ENCODE data around the gene ERCC6L2. TPM values are rescaled to one million over a fixed set of nuclear protein-coding genes. Genes with fewer than 3 reads are reported as not detected.
A peak's percentile ranks its signal among the peaks of the same experiment; 100 is the strongest.

Gene ERCC6L2, protein sequence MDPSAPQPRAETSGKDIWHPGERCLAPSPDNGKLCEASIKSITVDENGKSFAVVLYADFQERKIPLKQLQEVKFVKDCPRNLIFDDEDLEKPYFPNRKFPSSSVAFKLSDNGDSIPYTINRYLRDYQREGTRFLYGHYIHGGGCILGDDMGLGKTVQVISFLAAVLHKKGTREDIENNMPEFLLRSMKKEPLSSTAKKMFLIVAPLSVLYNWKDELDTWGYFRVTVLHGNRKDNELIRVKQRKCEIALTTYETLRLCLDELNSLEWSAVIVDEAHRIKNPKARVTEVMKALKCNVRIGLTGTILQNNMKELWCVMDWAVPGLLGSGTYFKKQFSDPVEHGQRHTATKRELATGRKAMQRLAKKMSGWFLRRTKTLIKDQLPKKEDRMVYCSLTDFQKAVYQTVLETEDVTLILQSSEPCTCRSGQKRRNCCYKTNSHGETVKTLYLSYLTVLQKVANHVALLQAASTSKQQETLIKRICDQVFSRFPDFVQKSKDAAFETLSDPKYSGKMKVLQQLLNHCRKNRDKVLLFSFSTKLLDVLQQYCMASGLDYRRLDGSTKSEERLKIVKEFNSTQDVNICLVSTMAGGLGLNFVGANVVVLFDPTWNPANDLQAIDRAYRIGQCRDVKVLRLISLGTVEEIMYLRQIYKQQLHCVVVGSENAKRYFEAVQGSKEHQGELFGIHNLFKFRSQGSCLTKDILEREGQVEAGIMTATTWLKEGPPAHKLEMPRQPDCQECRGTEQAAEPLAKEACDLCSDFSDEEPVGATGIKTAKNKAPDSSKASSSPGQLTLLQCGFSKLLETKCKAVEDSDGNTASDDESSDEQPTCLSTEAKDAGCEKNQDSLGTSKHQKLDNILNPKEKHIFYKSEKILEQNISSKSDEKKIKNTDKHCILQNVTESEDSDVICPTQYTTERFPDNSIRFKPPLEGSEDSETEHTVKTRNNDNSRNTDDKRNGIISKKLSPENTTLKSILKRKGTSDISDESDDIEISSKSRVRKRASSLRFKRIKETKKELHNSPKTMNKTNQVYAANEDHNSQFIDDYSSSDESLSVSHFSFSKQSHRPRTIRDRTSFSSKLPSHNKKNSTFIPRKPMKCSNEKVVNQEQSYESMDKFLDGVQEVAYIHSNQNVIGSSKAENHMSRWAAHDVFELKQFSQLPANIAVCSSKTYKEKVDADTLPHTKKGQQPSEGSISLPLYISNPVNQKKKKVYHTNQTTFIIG (N-terminal part only)
- 26.6 and 62.7 TPM in 2 replicates for total RNA-seq (2014; rRNA removed; shearing (Covaris generic))

DNA sequence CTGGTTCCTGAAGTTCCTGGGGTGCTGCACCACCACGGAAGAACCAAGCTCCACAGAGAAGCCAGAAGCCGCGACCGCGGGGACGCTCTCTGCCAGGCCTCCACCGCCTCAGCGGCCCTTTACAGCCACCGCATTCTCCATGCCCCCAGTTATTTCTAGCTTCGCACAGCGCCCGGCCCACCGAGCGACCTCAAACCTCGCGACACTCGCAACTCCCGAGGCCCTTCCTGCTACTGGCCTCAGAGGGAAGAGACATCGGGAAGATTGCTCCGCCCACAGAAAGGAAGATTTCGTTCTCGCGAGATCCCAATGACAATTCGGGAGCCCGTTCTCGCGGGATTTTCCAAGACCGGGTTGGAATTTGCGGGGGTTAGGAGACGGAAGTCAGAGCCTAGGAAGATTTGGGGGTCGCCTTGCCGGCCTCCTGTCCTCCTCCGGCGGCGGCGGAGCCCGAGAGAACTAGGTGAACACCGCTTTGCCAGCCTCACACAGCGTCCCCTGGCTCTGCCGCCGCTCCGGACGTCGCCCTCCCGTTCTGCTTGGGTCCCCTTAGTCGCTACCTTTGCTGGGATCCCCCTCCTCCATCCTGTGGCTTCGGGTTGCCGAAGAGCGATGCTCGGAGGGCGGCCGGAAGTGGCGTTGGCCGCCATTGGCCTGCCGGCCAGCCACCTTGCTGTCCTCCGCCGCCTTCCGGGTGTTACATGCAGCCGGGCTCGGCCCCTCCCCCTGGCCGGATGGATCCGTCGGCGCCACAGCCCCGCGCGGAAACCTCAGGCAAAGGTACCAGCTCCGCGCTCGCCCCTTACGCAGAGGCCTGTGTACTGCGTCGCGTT, at the start of gene ERCC6L2:
ERCC6L2 (plus strand) TSS at position 387 of the 833 bp plus-strand sequence; CDS start at position 735, 348 bp downstream.
- in situ Hi-C loops (cut with HindIII; ENCODE audit: low sequenced_read_pairs): no loop called here
- peak; percentile 98 for DNase-seq (ENCODE audit: low spot score)

- in situ Hi-C loops (cut with HindIII; ENCODE audit: low sequenced_read_pairs): no loop called here
- no peak for DNase-seq (ENCODE audit: low spot score)
Measured at GRCh38 chr9:95826183-95826838, 49.2 kb upstream of the ERCC6L2 start.

DNA sequence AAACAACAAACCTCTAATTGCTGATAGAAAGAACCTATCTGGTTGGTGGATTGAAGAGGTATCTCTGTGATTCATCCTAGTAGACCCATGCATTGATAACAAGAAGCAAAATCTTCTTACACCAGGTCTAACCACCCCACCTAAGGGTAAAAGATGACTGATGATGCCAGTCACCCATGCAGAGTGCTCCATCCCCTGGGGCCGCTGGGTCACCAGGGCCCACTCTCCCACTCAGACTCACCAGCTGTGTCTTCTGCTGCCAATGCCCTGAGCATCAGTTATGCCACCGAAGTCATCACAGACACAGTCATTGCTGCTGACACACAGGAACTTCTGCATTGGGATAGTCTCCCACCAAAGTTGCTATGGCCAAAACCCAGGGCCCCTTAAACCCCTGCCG, 44.7 kb upstream of the ERCC6L2 start:
- DNase-seq (ENCODE audit: low spot score): no peak
- in situ Hi-C loops (cut with HindIII; ENCODE audit: low sequenced_read_pairs): no loop called here

GRCh38 chr9:95831810-95832209, 43.7 kb upstream of the ERCC6L2 start:
- in situ Hi-C loops (cut with HindIII; ENCODE audit: low sequenced_read_pairs): no loop called here
- DNase-seq (ENCODE audit: low spot score): no peak

DNA sequence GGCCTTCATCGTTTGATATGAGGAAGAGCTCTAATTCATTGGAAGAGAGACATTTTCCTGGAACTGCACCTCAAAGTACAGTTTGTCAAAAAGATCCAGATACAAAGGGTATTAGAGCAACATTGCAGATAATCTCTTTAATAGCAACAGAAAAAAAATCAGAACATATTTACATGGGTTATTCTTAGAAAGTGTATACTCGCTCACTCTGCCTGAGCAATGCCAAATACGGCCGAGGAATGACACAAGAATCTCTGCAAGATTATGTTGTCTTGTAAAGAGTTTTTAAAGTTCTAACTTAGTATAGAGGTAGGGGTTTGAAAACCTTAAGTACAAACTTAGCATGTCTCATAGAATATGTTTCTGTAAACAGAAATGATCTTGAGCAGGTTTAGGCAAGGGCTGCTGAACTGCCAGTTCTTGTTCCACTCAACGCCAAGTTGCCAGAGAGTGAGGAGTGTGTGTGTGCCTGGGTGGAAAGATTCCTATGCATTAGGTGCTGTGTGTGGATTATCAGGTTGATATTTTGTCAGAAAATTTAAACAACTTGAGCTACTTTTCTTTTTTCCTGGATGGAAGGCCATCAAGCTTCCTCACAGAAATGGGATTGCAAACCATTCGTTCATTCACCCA, 41.8 kb upstream of the ERCC6L2 start:
- in situ Hi-C loops (cut with HindIII; ENCODE audit: low sequenced_read_pairs): no loop called here
- DNase-seq (ENCODE audit: low spot score): no peak

DNA sequence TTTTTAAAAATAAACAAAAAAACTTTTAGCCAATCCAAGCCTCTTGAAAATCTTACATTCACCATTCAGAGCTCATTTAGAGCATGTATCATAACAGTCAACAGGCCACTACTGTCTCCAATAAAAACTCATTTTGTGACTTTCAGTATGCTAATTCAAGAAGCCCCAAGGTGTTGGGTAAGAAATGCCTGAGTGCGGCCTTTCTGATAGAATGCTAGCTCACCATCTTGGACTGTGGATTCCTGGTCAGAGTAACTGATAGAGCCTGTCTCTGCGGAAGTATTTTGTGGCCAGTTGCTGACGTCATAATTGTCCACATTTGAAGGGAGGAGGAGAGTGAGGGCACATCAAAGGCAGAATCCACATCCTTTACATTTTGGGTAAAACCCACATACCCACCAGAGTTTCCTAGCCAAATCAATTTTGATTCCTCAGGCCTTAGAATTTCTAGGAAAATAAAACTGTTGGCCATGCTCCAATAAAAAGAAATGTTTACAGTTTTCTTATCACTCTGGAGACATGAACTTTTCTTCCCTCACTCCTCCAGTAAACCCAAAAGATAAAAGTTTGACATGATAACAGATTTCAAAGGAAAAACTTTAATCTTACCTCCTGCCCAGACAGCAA, 41.1 kb upstream of the ERCC6L2 start:
- no peak for DNase-seq (ENCODE audit: low spot score)
- in situ Hi-C loops (cut with HindIII; ENCODE audit: low sequenced_read_pairs): no loop called here

DNA sequence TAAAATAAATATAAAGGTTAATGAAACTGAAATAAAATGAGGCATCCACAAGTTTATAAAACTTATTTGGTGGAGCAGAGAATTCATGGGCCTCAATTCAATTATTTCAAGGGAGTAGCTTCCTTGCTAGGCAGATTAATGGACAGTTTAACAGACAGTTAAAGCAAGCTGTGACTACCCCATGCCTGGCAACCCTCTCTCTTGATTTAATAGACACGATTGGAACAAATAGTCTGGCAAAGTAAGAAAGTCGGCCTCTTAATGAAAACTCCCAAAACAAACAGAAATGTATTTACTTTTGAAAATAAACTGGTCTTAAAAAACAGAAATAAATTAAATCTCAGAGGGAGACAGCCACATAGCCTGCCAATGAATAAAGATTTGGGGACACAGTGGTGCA, 40.1 kb upstream of the ERCC6L2 start:
- in situ Hi-C loops (cut with HindIII; ENCODE audit: low sequenced_read_pairs): no loop called here
- no peak for DNase-seq (ENCODE audit: low spot score)

DNA sequence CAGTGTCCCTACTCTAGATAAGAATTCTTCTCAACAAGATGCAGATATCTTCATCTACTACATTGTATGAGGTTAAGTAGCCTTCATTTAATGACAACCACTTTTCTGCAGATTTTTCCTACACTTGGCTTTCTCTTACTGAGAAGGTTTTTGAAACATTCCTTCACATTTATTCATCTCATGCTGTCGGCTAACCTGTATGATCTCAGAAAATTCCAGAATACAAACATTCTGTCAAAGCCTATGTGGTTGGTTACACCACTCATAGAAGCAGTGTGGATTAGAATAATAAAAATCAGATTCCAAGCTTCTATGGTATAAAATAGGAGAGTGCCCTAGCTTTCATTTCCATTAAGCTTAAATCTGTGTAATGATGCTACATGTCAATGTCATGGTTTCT, 39.4 kb upstream of the ERCC6L2 start:
- no peak for DNase-seq (ENCODE audit: low spot score)
- in situ Hi-C loops (cut with HindIII; ENCODE audit: low sequenced_read_pairs): no loop called here

GRCh38 chr9:95839012-95839411, 36.5 kb upstream of the ERCC6L2 start:
- no peak for DNase-seq (ENCODE audit: low spot score)

GRCh38 chr9:95840074-95840473, 35.4 kb upstream of the ERCC6L2 start:
- in situ Hi-C loops (cut with HindIII; ENCODE audit: low sequenced_read_pairs): no loop called here
- DNase-seq (ENCODE audit: low spot score): no peak

More at GRCh38 chr9:95839012-95839411, 36.5 kb upstream of the ERCC6L2 start:
- in situ Hi-C loops (cut with HindIII; ENCODE audit: low sequenced_read_pairs): no loop called here

DNA sequence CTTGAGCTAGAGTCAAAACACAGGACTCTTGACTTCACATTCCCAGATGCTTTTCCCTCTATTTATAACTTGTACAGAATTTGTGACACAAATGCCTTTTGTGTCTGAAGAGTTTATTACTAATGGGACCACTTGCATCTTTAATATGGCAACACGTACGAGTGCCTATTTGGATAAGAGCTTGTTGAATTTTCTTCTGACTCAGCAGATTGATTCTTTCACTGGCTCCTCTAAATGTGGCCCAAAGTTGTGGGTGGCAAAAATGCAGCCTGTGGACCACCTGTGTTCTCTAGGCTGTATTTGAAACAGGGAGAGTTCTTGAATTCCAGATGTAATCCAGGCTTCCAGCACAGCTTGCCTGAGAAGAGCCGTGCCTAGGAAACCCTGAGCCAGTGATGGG, 34.1 kb upstream of the ERCC6L2 start:
- DNase-seq (ENCODE audit: low spot score): no peak
- in situ Hi-C loops (cut with HindIII; ENCODE audit: low sequenced_read_pairs): no loop called here

DNA sequence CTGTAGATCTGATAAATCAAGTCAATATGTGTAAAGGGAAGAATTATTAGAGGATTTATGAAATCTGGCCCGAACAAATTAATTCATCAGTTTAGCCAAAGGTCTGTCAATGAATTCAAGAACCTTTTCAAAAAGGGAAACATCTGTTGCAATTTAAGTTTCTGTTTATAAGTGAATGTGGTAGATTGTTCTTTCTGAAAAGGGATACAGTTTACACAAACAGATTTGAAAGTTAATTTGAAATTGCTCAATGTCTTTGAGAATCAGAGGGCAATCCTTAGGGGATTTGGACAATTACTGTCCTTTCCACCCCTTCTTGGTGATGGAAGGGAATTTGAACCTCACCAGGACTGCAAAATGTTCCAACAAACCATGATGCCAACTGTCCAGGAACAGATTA, 29.7 kb upstream of the ERCC6L2 start:
- in situ Hi-C loops (cut with HindIII; ENCODE audit: low sequenced_read_pairs): no loop called here

GRCh38 chr9:95848764-95849163, 26.7 kb upstream of the ERCC6L2 start:
- in situ Hi-C loops (cut with HindIII; ENCODE audit: low sequenced_read_pairs): no loop called here
- DNase-seq (ENCODE audit: low spot score): no peak

More for the DNA sequence above, 29.7 kb upstream of the ERCC6L2 start:
- DNase-seq (ENCODE audit: low spot score): no peak

DNA sequence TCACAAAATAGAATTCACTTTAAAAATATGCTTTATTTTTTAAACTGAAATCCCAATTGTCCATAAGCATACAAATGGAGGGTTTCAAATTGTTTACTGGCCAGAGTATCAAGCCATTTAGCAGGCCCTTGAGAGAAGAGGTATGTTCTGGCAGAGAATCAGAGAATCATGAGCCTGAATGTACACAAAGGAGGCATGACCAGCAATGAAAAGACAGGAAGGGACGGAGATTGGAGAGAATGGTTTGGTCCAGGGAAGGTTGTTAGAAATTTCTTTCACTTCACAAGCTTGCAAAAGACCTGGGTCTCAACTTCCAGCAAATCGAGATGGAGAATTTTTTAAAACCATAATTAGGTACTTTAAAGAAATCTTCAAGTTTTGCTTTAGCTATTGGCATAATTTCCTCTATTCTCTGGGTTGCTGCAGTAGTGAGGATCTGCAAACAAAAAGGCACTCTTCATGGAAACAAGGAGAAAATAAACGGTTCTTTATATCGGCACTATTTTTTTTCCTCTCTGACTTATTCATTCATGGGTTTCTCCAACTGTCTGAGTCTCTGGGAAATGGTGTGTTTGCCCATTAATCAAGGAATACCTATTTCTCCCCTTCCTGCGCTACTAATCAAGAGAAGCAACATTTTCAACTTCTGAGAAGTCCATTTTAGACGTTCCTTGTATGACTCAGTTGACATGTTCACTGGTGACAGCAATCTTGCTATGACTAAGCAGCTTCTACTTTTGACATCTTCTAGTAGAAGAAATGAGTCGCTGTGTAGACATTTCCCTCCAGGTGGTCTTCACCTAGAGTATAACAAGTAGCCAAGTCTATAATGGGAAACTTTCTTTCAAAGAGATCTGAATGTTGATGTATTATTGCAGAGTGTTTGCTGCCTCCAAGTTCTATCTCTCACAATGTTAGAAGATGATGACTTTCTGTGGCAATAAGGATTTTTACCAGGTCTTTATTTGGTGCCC, 23.1 kb upstream of the ERCC6L2 start:
- no peak for DNase-seq (ENCODE audit: low spot score)
- in situ Hi-C loops (cut with HindIII; ENCODE audit: low sequenced_read_pairs): no loop called here

GRCh38 chr9:95854386-95855020, 21.0 kb upstream of the ERCC6L2 start:
- DNase-seq (ENCODE audit: low spot score): no peak
- in situ Hi-C loops (cut with HindIII; ENCODE audit: low sequenced_read_pairs): no loop called here

DNA sequence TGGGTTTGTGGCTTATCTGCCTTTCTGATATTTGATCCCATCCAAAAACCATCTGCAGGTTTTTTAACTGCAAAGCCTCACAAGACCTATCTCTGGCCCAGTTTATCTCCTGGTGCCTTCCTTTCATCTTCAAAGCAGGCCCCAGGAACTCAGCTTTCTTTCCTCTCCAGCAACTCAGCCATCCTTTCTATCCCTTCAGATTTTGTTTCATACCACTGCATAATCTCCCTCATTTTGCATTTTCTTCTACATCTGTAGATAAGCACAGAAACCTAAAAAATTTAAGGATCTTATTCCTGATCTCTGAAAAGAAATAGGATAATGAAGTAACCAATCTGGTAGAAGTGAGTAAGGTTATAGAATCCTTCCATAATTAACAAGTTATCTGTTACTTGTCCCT, 19.5 kb upstream of the ERCC6L2 start:
- in situ Hi-C loops (cut with HindIII; ENCODE audit: low sequenced_read_pairs): no loop called here
- DNase-seq (ENCODE audit: low spot score): no peak
